ENCODE data around the gene NT5DC1.
A peak's percentile ranks its signal among the peaks of the same experiment; 100 is the strongest.

Gene NT5DC1

DNA sequence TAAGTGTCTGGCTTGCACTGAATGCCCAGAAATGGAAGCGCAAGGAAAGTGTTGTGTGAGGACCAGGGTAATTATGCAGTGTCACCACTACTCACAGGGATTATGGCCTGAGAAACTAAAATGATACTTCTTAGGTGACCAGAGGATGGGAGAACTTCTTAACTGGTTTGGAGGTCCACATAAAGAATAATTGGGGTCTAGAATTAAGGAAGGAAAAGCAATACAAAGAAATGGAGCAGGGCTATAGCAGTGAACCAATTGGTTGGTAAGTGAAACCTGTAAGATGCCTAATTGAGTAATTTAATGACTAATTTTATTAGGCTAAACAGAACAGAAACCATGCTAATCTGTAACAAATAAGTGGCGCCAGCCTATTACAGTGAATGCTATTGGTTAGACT lies 147.9 kb downstream of the NT5DC1 start:
- DNase-seq = no peak

DNA sequence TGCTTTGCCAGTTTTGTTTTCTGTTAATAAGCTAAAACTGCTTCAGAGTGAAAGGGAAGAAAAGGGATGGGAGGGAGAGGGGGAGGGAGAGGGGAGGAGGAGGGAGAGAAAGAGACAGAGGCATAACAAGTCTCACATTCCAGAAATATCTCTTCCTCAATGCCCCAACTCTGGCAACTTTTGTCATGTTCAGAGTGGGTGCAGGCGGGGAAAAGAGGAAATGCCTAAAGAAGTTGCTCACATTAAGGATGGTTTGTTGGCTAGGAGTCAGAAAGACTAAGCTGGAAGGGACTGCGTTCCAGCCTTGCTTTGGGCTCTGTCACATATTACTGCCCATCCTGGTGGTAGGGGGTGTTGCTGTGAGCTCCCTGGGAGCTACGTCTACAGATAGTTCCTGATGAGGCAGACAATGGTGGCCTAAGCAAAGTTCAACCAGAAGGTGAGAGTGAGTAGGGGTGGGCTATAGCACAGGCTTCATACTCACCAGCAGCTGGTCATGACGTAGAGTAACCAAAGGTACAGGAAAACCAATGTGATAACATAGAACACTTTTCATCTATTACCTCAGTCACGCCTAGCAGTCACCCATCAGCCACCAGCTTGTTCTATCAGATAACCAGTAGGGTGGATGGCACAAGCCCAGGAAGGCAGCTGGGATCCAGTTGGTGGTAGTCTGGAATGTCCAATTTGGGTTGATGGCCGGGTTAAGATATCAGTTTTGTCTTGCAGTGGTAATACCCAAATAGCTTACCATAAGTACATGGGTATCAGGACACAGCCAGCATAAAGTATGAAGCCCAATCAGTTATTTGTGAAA lies 151.1 kb downstream of the NT5DC1 start:
- DNase-seq = no peak

DNA sequence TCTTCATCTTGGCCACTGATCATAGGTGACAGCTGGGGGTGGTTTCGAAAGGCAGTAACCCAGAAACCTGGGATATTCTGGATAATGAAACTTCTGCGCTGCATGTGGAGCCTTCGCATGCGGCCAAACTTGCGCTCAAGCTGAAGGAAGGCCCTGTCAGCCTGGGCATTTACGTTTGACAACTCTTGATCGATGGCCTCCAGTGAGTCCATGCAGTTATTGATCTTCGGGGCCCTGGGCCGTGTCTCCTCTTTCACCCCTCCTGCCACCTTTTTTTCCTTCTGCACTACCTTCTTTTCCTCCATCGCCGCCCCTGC lies 152.5 kb downstream of the NT5DC1 start:
- DNase-seq = no peak

DNA sequence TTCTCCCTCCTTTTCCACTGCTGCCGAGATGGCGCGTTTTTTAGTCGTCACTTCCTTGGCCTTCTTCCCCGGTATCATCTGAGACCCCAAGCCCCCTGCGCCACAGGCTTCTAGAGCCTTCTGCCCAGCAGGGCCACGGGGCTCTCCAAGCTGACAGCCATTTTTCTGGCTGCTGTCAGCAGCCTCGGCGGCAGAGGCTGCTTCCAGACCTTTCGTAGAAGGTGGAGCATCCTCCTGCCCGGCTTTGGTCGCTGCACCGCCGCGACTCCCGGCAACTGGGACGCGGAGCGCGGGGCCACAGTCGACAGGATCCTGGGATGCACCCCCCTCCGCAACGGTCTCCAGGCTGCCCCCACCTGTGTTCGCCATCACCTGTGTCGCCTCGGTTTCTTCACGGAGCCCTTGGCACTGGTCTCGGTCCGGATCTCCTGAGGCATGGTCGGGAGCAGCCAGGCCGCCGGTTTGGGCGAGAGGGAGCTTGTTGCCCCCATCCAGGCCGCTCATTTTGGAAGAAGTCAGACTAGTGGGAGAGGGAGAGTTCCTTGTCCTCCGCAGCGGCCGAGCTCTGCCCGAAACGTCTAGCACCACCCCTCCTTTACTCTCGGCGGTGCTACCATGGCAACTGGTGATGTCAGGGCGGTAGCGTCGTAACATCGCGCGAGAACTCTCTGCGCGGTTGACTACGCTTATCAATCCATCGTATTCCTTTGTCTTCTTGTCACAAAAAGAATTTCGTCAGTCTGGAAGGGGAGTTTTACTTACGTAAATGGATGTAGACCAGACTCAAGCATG lies 153.0 kb downstream of the NT5DC1 start, which contains the start of gene TSPYL4:
Gene TSPYL4, minus strand, starts transcription at position 571 of the 792 bp plus-strand sequence. Its CDS starts 67 bp downstream, at position 504.
- peak; percentile 82 to 92 for DNase-seq

DNA sequence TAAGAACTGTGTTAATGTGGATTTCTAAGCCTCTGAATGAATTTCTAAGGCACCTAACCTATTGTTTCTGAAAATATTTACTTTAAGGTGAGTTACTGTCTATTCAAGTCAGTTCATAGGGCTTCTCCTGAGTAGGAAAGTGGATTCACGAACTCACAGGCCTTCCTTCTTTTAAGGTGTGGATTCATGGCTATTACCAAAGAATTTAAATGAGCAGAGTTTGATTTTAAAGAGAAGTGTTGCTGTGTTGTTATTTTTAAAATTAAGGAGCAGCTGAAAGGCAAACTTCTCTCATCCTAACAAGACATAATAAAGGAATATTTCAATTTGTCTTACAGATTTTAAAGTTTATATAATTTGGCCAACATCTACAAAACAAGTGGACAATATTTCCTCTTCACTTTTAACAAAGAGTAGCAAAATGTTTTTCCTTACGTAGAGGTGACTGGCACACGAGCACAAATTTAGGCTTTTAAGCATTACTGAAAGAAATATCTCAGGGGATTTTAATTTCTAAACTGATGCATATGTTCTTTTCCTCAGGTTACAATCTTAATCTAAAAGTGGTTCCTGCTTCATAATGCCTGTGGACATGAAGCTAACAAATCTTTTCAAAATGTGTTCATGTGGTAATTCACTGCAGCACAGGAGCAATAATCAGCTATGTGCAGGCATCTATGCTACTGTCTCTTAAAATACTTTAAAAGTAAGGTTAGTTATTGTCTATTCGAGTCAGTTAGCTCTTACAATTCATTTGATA lies 153.8 kb downstream of the NT5DC1 start:
- DNase-seq = no peak

DNA sequence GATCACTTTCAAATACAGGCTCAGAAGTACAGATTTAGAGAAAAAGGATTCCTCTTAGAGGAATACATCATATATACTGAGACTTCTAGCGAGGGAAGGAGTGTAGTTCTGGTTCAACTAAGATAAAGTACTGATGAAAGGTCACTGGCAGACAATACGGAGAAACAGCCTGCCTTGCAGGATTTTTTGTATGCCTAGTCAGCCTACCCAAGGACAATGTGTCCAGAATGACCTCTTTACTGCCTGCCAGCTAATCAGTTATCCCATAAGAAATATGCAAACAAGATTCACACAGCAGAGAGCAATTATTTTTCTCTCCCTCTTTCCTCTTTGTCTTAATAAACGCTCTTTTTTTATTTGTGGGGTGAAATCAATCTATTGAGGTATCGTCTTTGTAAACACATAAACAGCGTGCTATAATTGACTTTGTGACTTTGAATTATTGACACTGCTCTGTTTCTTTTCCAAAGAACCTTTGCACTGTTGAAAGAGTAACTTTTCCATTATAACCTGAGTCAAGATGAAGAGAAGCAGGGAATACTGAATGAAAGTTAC lies 154.7 kb downstream of the NT5DC1 start:
- no peak for DNase-seq

DNA sequence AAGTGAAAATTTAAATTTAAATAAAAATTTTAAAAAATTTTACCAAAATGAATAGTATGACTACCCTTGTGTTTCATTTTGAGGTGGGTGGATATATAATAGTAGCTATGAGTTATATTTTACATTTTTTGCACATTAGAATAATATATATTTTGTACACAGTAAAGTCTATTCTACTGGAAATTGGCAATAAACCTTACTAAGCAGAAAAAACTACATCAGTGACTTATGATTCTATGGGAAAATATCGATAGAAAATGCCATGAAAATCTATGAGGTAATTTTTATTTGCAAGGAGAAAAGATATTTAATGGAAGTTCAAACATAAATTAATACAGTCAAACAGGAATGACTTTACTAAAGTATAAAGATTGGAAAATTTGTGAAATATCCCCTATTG lies 156.0 kb downstream of the NT5DC1 start:
- no peak for DNase-seq

DNA sequence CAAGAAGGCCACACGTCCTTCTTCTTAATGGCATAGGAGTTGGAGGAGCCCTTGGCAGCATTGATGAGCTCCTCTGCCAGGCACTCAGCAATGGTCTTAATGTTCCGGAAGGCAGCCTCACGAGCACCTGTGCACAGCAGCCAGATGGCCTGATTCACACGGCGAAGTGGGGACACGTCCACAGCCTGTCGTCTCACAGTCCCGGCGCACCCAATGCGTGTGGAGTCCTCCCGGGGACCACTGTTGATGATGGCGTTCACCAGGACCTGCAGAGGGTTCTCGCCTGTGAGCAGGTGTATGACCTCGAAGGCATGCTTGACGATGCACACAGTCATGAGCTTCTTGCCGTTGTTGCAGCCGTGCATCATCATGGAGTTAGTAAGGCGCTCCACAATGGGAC lies 157.9 kb downstream of the NT5DC1 start:
- DNase-seq = no peak

DNA sequence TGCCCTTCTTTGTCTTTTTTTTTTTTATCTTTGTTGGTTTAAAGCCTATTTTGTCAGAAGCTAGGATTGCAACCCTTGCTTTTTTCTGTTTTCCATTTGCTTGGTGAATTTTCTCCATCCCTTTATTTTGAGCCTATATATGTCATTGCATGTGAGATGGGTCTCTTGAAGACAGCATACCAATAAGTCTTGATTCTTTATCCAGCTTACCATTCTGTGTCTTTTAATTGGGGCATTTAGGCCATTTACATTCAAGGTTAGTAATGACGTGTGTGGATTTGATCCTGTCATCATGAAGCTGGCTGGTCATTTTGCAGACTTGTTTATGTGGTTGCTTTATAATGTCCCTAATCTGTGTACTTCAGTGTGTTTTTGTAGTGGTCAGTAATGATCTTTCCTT lies 162.7 kb downstream of the NT5DC1 start:
- no peak for DNase-seq

DNA sequence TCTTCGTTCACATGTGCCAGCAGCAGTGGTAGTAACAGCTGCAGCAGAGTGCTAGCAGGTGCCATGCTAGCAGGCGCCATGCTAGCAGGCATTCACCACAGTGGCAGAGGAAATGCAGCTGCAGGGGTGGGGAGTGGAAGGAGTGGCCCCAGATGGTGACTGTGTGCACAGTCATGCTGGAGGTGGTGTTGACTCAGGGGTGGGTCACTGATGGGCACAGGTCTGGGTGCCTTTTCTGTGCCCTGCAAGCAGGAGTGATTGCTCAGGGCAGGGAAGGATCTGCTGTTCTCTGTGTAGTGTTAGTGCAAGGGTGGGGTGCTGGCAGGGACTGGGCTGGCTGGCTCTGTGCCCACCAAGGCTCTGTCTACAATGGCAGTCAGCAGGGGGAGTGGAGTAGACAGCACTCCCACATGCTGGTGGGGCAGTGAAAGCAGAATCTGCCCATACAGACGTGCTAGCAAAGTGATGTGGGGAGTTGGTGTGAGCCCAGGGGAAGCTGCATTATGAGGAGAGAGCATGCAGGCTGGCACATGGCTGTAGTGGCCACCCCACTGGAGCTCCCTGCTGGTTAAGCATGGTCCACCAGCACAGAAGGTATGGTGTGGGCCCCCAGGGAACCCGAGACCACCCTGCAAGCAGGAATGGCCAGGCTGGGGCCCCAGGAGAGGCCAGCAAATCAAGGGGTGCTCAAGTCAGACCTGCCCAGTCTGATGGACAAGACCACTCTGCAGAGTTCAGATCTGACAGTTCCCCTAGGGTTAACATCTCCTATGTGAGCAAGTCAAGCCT lies 164.6 kb downstream of the NT5DC1 start:
- no peak for DNase-seq

DNA sequence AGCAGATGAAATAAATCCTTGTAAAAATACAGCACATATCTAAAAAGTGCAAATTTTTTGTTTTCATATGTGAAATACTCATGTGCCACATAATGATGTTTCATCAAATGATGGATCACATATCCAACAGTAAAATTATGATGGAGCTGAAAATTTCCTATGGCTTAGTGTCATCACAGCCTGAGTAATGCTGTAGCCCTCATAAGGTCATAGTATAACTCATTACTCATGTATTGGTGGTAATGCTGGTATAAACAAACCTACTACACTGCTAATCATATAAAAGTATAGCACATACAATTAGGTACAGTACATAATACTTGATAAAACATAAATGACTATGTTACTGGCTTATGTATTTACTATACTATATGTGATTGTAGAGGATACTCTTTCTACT lies 166.2 kb downstream of the NT5DC1 start:
- DNase-seq = no peak

DNA sequence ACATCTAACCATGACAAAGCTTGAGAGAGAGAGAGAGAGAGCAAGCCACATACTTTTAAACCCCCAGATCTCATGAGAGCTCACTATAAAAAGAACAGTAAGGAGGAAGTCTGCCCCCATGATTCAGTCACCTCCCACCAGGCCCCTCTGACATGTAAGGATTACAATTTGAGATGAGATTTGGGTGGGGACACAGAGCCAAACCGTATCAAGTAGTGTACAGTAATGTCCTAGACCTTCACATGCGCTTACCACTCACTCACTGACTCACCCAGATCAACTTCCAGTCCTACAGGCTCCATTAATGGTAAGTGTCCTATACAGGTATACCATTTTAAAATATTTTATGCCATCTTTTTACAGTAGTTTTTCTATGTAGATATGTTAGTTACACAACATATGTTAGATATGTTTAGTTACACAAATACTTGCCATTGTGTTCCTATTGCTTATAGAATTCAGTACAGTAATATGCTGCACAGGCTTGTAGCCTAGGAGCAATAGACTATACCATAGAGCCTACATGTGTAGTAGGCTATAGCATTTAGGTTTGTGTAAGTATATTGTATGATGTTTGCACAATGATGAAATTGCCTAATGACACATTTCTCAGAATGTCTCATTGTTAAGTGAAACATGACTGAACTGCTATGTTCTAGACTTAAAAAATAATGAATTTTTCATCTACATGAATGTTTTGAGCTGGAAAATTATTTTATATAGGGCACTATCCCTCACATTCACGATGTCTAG lies 167.4 kb downstream of the NT5DC1 start:
- DNase-seq = no peak

DNA sequence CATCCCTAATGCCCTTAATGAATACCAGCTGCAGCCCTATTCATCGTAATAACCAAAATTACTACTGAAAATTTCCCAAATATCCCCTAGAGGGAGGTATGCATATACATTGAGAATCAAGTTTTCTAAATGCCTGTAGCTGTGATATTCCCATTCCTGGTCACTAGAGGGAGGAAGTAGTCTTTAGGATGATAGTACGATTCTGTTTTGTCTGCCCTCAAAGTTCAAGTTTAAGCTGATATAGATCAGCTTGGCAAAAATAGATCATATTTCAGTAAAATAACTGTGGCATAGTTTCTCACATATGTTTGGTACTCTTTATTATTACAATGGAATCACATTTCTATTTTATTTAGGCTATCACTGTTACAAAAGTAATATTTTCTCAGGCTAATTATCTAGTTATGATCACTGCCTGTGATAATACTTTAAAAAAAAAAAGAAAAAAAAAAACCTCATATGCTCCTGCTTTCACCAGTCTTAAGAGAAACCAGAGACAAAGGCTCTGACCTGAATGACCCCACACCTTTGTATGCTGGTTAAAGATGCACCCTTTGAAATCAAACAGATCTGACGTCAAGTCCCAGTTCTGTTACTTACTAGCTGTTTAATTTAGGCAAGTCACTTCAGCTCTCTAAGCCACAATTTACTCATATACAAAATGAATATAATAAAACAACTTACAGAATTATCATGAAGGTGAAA lies 168.1 kb downstream of the NT5DC1 start:
- DNase-seq = peak in 1 of 2 experiments; percentile 31

DNA sequence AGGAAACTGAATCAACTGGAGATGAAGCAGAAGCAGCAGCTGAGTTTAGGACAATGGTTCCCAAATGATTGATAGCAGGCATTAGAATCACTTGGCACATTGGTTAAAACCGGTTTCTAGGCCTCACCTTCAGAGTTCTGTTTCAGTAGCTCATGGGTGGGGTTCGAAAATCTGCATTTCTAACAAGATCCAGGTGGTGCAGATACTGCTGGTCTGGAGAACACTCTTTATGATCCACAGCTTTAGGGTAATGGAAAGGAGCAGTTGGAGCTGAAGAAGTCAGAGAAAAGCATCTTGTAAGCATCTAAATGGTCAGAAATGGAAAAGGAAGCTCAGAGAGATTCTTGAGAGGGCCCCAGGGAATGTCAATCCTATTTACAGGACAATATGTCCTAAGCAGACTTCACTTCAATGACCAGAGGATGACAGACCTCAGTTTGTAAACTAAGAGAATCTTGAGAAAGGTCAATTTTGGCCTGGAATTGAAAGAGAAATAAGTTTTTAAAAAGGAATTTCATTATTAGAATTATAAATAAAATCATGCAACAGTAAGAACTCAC lies 170.6 kb downstream of the NT5DC1 start:
- no peak for DNase-seq

DNA sequence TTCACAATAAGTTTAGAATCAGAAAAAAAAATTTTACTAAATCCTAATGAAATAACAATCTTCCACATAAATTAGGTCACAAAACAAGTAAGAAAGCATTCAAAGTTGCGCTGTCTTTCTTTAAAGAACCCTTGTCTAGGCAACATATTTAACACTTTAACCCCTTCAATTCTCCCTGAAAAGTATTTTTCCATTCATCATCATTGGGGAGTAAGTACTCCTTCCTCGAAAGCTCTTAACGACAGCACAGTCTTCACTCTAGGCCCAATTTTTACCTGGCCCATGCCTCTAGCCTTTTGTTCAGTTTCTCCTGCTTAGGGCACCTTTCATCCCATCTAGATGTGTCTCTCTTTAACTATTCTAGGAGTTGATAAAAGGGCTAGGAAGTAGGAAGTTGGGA lies 176.5 kb downstream of the NT5DC1 start:
- DNase-seq = no peak

DNA sequence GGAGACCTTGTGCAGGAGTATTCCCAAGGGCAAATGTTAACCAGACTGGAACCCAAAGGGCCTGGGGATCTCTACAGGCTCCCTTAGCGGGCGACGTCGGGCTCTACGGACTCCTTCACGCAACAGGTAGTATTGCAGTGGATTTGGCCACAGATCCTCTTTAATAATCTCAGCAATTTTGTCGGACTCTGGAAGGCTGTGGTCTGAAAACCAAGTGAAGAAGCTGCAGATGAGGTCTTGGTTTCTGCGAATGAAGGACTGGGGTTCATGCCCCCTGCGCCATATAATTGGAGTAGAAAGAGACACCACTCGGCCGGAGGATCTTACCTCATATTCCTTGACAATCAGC lies 177.8 kb downstream of the NT5DC1 start:
- DNase-seq = no peak

DNA sequence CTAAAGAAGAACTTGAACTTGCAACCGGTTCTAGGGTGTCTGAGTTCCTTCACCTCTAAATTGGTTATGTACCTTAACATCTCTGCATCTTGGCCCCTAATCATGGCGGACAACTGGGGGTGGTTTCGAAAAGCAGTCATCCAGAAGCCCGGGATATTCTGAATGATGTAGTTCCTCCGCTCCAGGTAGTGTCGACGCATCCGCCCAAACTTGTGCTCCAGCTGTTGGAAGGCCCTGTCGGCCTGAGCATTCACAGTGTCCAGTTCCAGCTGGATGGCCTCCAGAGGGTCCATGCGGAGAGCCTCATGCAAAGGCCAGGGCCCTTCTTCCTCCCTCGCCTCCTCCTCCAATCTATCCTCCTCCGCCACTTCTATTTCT lies 178.2 kb downstream of the NT5DC1 start:
- no peak for DNase-seq

DNA sequence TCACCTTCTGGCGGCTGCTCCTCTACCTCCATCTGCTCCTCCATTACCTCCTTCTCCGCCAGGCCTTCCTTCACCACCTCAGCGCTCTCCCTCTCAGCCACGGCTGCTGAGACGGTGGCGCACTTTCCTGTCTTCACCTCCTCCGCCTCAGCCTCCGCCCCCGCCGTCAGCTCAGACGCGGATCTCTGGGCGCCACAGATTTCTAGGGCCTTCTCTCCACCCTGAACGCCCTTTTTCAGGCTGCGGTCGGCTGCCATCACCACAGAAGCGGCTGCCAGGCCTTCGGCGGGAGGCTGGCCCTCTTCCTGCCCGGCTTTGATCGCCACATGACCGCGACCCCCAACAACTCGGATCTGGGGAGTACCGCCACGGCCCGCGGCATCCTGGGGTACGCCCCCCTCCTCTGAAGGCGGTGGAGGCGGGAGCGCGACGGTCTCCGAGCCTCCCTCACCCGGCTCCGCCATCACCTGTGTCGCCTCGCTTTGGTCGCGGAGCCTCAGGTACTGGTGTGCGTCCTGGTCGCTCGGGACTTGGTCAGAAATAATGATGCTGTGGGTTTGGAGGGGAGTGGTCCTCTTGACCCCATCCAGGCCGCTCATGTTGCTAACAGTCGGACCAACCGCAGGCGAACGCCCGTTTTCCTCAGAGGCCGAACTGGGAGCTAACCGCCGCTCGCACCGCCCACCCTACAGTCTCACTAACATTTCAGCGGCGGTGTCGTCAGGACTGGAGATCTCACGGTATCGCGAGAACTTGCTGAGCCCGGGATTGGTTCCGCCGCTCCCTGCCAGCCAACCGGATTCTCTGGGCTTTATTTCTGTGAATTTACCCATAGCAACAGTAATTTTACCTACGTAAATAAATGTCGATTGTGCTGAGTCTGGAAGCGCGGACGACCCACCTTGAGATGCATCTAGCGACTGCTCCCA lies 178.8 kb downstream of the NT5DC1 start, which contains the start of gene TSPYL1:
Gene TSPYL1, minus strand, starts transcription at position 699 of the 929 bp plus-strand sequence. Its CDS starts 100 bp downstream, at position 599.
- peak; percentile 87 to 93 for DNase-seq

DNA sequence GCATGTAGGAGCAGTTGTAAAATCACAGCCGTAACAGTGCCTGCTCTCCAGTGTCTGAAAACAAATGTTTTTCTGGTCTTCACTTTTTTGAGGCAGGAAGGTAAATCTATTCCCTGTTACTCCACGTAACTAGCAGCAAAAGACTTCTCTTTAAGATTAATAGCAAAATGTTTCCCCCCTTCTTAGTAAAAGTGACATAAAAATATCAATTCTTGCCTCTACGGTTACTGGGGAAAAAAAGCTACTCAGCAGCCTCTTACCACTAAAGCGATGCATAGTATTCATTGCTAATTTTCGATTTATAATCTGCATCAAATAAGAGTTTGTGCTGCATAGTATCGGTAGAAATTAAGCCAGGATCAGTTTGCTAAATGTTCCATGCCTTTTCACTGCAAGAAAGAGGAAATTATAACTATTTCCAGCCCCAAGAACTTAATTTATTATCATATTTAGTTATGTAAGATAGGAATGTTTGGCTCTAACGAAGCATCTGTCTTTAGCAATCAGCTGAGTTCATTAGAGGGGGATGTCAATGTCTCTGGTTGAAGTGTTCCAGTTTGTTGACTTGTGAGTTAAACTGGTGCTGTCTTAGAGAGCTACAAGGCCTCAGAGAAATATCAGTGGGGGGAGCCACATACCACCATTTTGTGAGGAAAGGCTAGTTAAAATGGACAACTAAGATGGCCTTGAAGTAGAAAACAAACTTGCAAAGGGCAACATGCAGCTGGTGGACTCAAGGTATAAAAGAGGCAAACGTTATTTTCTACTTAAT lies 179.7 kb downstream of the NT5DC1 start:
- DNase-seq = no peak

Data from NCI-H1930 (cell line).